Activated T-cell treated with anti-CD3 and anti-CD28 coated beads, Interleukin-2, amount 50 U/mL, for 24 hours (primary cell): ENCODE data around the gene ATP6V1D.
"Not testable (repeated sequence)": the region's sequence is repeated elsewhere in the genome, so short reads cannot be mapped to it uniquely, and the experiment has no call there.

ENCODE experiments used
- DNase-seq: peaks from one replicate; pipeline ENCODE4 v3.0.0-alpha.2; 2020
- H3K27ac Mint-ChIP-seq: 2 replicates; pipeline ENCODE4 v1.8.0; 2020; ENCODE audit warnings: mild to moderate bottlenecking, mixed read lengths
- H3K27me3 Mint-ChIP-seq: 2 replicates; pipeline ENCODE4 v1.8.0; 2020; ENCODE audit warnings: mixed read lengths
- H3K36me3 Mint-ChIP-seq: 2 replicates; pipeline ENCODE4 v1.8.0; 2020; ENCODE audit warnings: low read depth, mixed read lengths
- H3K4me1 Mint-ChIP-seq: 2 replicates; pipeline ENCODE4 v1.8.0; 2020; ENCODE audit warnings: low read depth, mixed read lengths
- H3K4me3 Mint-ChIP-seq: 2 replicates; pipeline ENCODE4 v1.8.0; 2020; ENCODE audit warnings: mild to moderate bottlenecking, moderate library complexity, mixed read lengths
- H3K9me3 Mint-ChIP-seq: 2 replicates; pipeline ENCODE4 v1.8.0; 2020; ENCODE audit warnings: mixed read lengths

Gene ATP6V1D

DNA sequence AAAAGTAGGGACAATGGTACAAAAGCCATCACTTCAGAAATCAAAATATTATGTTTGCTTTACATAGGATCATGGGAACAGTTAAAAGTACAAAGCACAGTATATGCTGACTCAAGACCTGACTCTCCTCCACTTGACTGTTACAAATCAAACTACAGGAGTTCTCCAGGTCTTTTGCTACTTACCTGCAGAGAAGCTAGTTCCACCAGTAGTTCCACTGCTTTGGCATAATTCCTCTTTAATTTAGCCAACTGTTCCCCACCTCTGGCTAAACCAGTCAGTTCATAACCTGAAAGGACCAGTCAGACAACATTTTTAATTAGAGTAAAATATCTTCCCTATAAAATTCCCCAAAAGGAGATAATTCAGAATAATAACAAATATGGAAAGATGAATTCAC lies 14.0 kb downstream of the ATP6V1D start:
- H3K27me3 Mint-ChIP-seq, result no peaks in the 10 kb centered on the region
- H3K27ac Mint-ChIP-seq, result no peak overlapping the region
- DNase-seq, result no peak
- H3K36me3 Mint-ChIP-seq, result peaks cover 71% of the 10 kb centered on the region
- H3K9me3 Mint-ChIP-seq, result no peaks in the 10 kb centered on the region
- H3K4me1 Mint-ChIP-seq, result peaks cover 8% of the 10 kb centered on the region
- no peak overlapping the region for H3K4me3 Mint-ChIP-seq

DNA sequence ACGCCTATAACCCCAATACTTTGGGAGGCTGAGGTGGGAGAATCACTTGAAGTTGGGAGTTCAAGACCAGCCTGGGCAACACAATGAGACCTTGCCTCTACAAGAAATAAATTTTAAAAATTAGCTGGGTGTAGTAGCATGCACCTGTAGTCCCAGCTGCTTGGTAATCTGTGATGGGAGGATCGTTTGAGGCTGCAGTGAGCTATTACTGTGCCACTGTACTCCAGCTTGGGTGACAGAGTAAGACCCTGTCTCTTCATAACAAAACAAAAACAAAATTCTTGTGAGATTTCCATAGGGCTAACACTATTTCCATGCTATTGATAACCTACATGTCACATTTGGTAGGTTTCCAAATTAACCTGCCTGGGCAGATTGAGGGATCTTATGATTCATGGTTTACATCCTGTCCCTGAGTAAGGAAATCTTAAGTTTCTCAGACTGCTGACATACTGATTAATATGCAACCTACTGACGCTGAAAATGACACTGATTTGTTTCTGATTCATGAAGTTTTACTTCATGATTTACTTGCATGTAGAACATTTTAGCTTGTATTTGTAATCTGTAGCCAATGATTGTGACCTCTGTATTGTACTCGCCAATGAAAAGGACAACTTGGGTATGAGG lies 15.9 kb downstream of the ATP6V1D start:
- Mint-ChIP-seq H3K27me3 (no peaks in the 10 kb centered on the region), H3K36me3 (peaks cover 68% of the 10 kb centered on the region), H3K4me3 (no peak overlapping the region), H3K27ac (peak overlapping the region; percentile 52), H3K9me3 (no peaks in the 10 kb centered on the region), H3K4me1 (peaks cover 8% of the 10 kb centered on the region)
- no peak for DNase-seq

DNA sequence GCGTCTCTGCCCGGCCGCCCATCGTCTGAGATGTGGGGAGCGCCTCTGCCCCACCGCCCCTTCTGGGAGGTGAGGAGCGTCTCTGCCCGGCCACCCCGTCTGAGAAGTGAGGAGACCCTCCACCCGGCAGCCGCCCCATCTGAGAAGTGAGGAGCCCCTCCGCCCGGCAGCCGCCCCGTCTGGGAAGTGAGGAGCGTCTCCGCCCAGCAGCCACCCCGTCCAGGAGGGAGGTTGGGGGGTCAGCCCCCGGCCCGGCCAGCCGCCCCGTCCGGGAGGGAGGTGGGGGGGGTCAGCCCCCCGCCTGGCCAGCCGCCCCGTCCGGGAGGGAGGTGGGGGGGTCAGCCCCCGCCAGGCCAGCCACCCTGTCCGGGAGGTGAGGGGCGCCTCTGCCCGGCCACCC lies 18.4 kb downstream of the ATP6V1D start:
- peaks cover 71% of the 10 kb centered on the region for H3K36me3 Mint-ChIP-seq
- H3K27me3 Mint-ChIP-seq, H3K4me1 Mint-ChIP-seq, H3K27ac Mint-ChIP-seq, H3K9me3 Mint-ChIP-seq, DNase-seq, H3K4me3 Mint-ChIP-seq: not testable (repeated sequence)

DNA sequence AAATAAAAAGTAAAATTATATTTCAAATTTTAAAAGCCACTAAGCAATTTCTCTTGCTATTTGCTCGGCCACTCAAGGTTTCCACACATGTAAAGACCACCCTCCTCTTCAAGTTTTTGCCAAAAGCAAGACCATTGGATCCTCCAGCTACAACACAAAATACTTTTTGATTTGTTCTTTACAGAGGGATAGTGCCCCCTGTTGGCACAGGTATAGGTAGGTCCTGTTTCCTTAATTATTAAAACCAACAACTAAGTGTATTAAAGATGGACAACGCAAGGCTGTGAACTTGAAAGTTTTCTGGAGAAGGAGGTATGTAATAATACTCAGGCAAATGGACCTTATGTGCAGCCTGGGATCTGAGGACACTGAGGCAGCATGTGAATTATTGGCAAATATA lies 23.8 kb downstream of the ATP6V1D start:
- DNase-seq, result no peak
- H3K36me3 Mint-ChIP-seq, result peaks cover 88% of the 10 kb centered on the region
- no peak overlapping the region for H3K27ac Mint-ChIP-seq

DNA sequence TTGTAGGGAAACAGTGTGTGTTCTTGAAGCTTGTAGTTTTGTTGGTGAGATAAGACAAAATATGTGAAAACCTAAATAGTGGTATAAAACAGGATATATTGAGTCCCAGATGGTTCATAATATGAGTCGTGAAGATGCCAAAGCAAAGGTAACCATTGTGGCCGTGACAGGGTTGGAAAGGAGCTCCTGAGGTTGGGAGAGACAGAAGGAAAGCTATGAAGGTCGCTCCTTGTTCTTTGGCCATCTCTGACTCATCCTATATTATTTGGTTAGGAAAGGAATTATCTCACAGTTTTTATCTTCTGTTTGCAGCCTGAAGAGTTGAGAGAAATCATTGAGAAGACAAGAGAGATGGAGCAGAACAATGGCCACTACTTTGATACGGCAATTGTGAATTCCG lies 27.1 kb downstream of the ATP6V1D start:
- Mint-ChIP-seq H3K4me1 (no peaks in the 10 kb centered on the region), H3K27ac (no peak overlapping the region), H3K9me3 (no peaks in the 10 kb centered on the region), H3K36me3 (peaks cover 82% of the 10 kb centered on the region), H3K27me3 (no peaks in the 10 kb centered on the region), H3K4me3 (no peak overlapping the region)
- no peak for DNase-seq

More for the DNA sequence above, 23.8 kb downstream of the ATP6V1D start:
- H3K4me3 Mint-ChIP-seq, result no peak overlapping the region
- no peaks in the 10 kb centered on the region for H3K9me3 Mint-ChIP-seq
- no peaks in the 10 kb centered on the region for H3K4me1 Mint-ChIP-seq
- H3K27me3 Mint-ChIP-seq, result no peaks in the 10 kb centered on the region

DNA sequence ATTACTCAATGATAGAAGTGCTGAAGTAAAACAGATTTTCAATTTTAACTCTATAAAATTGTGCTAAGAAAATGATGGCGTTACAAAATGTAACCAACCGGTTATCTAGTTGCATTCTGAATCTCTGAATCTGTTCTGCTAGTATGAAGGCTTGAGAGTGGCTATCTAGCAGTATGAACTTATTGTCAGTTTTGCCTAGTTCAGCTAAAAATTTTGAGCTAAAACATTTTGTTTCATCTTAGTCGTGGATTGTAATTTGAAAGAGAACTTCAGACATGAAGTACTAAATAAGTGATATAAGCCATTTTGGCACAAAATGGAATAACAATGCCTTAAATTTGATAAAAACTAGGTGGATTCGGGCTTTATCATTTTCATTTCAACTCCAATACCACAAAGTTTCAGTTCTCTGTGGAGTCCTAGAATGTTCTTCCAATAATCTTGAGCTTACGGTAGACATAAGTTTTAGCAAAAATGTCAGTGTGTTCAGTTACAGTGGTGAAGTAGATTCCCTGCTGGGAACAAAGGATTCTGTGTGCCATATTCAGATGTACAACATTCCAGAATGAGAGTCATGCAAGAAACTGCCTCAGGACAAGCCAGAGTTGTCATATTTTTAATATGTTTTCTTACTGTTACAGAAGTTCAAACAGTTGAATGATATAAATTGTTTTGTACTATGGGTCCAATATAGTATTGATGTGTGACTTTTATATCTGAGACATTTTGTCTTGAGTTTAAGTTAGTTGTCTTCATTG lies 28.1 kb downstream of the ATP6V1D start:
- Mint-ChIP-seq H3K27me3 (no peaks in the 10 kb centered on the region), H3K9me3 (no peaks in the 10 kb centered on the region), H3K4me3 (no peak overlapping the region), H3K36me3 (peaks cover 79% of the 10 kb centered on the region), H3K27ac (no peak overlapping the region), H3K4me1 (no peaks in the 10 kb centered on the region)
- DNase-seq, result no peak

DNA sequence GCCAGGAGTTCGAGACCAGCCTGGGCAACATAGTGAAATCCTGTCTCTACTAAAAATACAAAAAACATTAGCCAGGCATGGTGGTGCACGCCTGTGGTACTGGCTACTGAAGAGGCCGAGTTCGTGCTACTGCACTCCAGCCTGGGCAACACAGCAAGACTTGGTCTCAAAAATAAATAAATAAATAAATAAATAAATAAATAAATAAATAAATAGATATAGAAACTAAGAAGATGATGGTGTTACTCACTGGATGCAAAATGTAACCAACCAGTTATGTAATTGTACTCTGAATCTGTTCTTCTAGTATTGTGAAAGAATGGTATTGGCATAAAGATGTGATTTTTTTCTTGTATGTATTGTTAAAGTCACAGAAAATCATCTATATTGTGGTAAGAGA lies 29.9 kb downstream of the ATP6V1D start:
- H3K27ac Mint-ChIP-seq, DNase-seq, H3K27me3 Mint-ChIP-seq, H3K4me1 Mint-ChIP-seq, H3K4me3 Mint-ChIP-seq, H3K9me3 Mint-ChIP-seq: not testable (repeated sequence)
- peaks cover 73% of the 10 kb centered on the region for H3K36me3 Mint-ChIP-seq

DNA sequence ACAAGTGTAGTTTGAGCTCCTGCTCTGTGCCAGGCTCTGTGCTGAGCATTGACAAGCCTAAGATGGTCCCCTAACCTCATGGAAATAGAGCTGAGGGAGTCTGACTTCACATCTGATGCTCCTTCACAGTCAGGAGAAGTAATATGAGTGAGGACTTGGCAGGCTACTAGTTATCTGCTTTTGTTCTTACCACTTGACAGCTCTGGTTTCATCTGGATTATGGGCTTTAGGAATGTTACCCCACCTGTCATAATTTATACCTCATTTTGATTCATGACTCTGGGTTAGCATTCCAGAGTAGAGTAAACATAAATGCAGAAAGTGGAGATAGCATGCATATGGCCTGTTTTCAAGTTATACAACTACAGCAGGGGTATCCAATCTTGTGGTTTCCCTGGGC lies 40.5 kb downstream of the ATP6V1D start:
- no peak for DNase-seq
- Mint-ChIP-seq H3K4me3 (no peak overlapping the region), H3K9me3 (no peaks in the 10 kb centered on the region), H3K27ac (peak overlapping the region; percentile 55), H3K27me3 (no peaks in the 10 kb centered on the region), H3K36me3 (peaks cover 45% of the 10 kb centered on the region), H3K4me1 (no peaks in the 10 kb centered on the region)

DNA sequence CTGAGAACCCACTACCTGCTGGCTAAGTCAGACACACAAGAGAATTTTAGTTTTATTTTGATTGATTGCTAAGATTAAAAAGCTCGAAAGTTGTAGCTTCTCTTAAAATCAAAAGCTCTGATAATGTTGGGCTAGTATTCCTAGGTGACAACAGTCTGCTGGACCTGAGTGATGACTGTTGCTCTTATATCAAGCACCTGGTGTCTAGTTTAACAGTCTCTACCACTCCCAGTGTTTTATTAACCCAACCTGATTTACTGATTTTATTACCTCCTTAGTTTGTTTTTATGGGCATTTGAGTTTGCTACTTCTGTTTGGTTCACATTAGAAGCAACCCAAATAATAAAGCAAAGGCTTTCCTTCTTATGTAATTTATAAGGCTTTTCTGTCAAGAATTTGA lies 41.8 kb downstream of the ATP6V1D start:
- H3K36me3 Mint-ChIP-seq, result peaks cover 47% of the 10 kb centered on the region
- no peak overlapping the region for H3K4me3 Mint-ChIP-seq
- no peaks in the 10 kb centered on the region for H3K27me3 Mint-ChIP-seq
- H3K9me3 Mint-ChIP-seq, result no peaks in the 10 kb centered on the region
- H3K4me1 Mint-ChIP-seq, result no peaks in the 10 kb centered on the region
- no peak for DNase-seq
- H3K27ac Mint-ChIP-seq, result no peak overlapping the region

DNA sequence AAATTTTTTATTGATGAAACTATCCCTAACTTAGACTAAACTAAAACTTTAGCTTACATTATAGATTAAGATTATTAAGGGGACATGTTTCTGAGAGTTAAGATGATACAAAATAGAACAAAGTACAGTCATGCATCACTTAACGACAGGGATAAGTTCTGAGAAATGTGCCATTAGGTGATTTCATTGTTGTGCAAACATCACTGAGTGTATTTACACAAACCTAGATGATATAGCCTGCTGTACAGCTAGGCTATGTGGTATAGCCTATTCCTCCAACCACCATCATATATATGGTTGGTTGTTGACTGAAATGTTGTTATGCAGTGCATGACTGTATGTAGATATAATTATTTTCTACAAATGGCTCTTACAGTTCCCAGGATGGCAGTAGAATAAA lies 46.5 kb downstream of the ATP6V1D start:
- H3K36me3 Mint-ChIP-seq, result peaks cover 49% of the 10 kb centered on the region
- DNase-seq, result no peak
- H3K4me3 Mint-ChIP-seq, result no peak overlapping the region
- H3K4me1 Mint-ChIP-seq, result no peaks in the 10 kb centered on the region
- H3K27me3 Mint-ChIP-seq, result no peaks in the 10 kb centered on the region
- no peak overlapping the region for H3K27ac Mint-ChIP-seq
- no peaks in the 10 kb centered on the region for H3K9me3 Mint-ChIP-seq

DNA sequence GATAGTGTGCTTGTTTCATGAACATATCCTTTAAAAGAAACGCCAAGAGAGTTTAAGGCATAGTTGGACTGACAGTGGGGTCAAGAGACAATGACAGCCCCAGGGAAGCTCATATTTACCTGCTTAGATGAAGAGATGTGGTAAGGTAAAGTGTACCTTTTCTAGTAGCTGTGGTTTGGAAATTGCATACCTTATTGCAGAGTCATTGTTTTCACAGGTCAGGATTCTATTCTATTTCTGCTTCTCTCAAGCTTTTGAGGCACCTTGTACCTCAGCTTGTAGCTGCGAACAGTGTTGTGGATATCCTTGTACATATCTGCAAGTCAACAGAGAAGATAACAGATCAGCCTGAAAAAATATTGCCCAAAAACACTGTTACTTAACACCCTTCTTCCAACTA lies 47.7 kb downstream of the ATP6V1D start:
- H3K4me1 Mint-ChIP-seq, result no peaks in the 10 kb centered on the region
- no peak overlapping the region for H3K27ac Mint-ChIP-seq
- H3K27me3 Mint-ChIP-seq, result no peaks in the 10 kb centered on the region
- no peak for DNase-seq
- peaks cover 52% of the 10 kb centered on the region for H3K36me3 Mint-ChIP-seq
- no peaks in the 10 kb centered on the region for H3K9me3 Mint-ChIP-seq
- H3K4me3 Mint-ChIP-seq, result no peak overlapping the region
